Measurements from ENCODE around the gene VPS37C. TPM values are rescaled to one million over a fixed set of nuclear protein-coding genes. Genes with fewer than 3 reads are reported as not detected.

VPS37C gene
- total and polyA plus RNA-seq, 2 of the 13 experiments (the other 11 are each of a cell fraction or from before 2014, with no cell fraction given): 7.5 to 8.8 TPM

DNA sequence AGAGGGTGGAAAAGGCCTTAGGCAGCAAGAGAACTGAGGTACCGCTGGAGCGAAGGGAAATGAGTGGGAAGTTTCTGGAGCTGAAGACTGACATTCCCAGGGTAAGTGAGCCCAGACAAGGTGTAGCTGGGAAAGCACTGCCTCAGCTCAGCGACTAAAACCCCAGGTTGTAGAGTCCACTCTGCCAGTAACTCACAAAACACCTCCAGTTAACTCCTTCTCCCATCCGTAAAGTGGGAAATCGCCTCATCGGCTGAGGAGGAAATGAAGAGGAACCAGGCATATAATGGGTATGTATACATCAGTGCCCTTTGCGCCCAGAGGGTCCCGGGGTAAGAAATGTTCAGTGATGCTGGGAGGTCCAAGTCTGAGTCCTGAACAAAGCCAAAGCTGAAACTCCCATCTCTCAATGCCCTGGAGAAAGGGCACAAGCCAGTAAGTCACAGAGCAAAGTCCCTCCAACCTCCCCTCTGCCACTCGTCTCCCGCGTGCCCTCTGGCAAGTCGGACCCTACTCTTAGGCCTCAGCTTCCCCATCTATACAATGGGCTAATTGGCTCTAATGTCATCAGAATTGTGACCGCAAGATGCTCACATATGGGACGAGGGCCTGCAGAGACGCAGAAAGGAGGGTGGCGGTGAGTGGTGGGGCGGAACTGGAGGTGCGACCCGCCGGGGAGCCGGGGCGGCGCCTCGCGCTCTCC, 588 bp downstream of the VPS37C start (continued):
- no peak for TF ChIP-seq ZNF343 (CRISPR knock-in tag; IDR thresholded peaks at IDR 0.05)
- no peak for TF ChIP-seq PAWR (CRISPR knock-in tag; IDR thresholded peaks at IDR 0.05; ENCODE audit: borderline replicate concordance)
- TF ChIP-seq MEIS1 (CRISPR knock-in tag; IDR thresholded peaks at IDR 0.05; ENCODE audit: borderline replicate concordance): no peak
- no peak for TF ChIP-seq GTF2F1 (IDR thresholded peaks at IDR 0.05; ENCODE audit: low read length)
- no peak for TF ChIP-seq ZNF350 (CRISPR knock-in tag; IDR thresholded peaks at IDR 0.05; ENCODE audit: borderline replicate concordance, low read depth)
- TF ChIP-seq ZMYM4 (CRISPR knock-in tag; IDR thresholded peaks at IDR 0.05): 0 out of 2 replicates have a peak, but pooled peaks have one; percentile 40
- no peak for TF ChIP-seq NR2F2 (IDR thresholded peaks at IDR 0.05; ENCODE audit: borderline replicate concordance, low read depth)
- TF ChIP-seq, protein P1, sequence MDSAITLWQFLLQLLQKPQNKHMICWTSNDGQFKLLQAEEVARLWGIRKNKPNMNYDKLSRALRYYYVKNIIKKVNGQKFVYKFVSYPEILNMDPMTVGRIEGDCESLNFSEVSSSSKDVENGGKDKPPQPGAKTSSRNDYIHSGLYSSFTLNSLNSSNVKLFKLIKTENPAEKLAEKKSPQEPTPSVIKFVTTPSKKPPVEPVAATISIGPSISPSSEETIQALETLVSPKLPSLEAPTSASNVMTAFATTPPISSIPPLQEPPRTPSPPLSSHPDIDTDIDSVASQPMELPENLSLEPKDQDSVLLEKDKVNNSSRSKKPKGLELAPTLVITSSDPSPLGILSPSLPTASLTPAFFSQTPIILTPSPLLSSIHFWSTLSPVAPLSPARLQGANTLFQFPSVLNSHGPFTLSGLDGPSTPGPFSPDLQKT (CRISPR knock-in tag; IDR thresholded peaks at IDR 0.05; ENCODE audit: borderline replicate concordance): no peak
- TF ChIP-seq SYNCRIP (IDR thresholded peaks at IDR 0.05; ENCODE audit: insufficient read depth, low read depth, low read length): no peak
- TF ChIP-seq, protein P2, sequence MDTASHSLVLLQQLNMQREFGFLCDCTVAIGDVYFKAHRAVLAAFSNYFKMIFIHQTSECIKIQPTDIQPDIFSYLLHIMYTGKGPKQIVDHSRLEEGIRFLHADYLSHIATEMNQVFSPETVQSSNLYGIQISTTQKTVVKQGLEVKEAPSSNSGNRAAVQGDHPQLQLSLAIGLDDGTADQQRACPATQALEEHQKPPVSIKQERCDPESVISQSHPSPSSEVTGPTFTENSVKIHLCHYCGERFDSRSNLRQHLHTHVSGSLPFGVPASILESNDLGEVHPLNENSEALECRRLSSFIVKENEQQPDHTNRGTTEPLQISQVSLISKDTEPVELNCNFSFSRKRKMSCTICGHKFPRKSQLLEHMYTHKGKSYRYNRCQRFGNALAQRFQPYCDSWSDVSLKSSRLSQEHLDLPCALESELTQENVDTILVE (CRISPR knock-in tag; IDR thresholded peaks at IDR 0.05): no peak
- TF ChIP-seq, protein P3, sequence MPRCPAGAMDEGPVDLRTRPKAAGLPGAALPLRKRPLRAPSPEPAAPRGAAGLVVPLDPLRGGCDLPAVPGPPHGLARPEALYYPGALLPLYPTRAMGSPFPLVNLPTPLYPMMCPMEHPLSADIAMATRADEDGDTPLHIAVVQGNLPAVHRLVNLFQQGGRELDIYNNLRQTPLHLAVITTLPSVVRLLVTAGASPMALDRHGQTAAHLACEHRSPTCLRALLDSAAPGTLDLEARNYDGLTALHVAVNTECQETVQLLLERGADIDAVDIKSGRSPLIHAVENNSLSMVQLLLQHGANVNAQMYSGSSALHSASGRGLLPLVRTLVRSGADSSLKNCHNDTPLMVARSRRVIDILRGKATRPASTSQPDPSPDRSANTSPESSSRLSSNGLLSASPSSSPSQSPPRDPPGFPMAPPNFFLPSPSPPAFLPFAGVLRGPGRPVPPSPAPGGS (CRISPR knock-in tag; IDR thresholded peaks at IDR 0.05): no peak
- no peak; the same call in none of the 2 replicates for TF ChIP-seq BORCS8-MEF2B (CRISPR knock-in tag; IDR thresholded peaks at IDR 0.05)
- TF ChIP-seq, protein P4, sequence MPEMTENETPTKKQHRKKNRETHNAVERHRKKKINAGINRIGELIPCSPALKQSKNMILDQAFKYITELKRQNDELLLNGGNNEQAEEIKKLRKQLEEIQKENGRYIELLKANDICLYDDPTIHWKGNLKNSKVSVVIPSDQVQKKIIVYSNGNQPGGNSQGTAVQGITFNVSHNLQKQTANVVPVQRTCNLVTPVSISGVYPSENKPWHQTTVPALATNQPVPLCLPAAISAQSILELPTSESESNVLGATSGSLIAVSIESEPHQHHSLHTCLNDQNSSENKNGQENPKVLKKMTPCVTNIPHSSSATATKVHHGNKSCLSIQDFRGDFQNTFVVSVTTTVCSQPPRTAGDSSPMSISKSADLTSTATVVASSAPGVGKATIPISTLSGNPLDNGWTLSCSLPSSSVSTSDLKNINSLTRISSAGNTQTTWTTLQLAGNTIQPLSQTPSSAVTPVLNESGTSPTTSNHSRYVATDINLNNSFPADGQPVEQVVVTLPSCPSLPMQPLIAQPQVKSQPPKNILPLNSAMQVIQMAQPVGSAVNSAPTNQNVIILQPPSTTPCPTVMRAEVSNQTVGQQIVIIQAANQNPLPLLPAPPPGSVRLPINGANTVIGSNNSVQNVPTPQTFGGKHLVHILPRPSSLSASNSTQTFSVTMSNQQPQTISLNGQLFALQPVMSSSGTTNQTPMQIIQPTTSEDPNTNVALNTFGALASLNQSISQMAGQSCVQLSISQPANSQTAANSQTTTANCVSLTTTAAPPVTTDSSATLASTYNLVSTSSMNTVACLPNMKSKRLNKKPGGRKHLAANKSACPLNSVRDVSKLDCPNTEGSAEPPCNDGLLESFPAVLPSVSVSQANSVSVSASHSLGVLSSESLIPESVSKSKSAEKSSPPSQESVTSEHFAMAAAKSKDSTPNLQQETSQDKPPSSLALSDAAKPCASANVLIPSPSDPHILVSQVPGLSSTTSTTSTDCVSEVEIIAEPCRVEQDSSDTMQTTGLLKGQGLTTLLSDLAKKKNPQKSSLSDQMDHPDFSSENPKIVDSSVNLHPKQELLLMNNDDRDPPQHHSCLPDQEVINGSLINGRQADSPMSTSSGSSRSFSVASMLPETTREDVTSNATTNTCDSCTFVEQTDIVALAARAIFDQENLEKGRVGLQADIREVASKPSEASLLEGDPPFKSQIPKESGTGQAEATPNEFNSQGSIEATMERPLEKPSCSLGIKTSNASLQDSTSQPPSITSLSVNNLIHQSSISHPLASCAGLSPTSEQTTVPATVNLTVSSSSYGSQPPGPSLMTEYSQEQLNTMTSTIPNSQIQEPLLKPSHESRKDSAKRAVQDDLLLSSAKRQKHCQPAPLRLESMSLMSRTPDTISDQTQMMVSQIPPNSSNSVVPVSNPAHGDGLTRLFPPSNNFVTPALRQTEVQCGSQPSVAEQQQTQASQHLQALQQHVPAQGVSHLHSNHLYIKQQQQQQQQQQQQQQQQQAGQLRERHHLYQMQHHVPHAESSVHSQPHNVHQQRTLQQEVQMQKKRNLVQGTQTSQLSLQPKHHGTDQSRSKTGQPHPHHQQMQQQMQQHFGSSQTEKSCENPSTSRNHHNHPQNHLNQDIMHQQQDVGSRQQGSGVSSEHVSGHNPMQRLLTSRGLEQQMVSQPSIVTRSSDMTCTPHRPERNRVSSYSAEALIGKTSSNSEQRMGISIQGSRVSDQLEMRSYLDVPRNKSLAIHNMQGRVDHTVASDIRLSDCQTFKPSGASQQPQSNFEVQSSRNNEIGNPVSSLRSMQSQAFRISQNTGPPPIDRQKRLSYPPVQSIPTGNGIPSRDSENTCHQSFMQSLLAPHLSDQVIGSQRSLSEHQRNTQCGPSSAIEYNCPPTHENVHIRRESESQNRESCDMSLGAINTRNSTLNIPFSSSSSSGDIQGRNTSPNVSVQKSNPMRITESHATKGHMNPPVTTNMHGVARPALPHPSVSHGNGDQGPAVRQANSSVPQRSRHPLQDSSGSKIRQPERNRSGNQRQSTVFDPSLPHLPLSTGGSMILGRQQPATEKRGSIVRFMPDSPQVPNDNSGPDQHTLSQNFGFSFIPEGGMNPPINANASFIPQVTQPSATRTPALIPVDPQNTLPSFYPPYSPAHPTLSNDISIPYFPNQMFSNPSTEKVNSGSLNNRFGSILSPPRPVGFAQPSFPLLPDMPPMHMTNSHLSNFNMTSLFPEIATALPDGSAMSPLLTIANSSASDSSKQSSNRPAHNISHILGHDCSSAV (CRISPR knock-in tag; IDR thresholded peaks at IDR 0.05; ENCODE audit: borderline replicate concordance): no peak
- no peak for TF ChIP-seq U2AF1 (optimal IDR thresholded peaks at IDR 0.05; ENCODE audit: low read depth, low read length)
- no peak for TF ChIP-seq SNRNP70 (IDR thresholded peaks at IDR 0.05; ENCODE audit: low read depth, low read length)
- TF ChIP-seq, protein P5, sequence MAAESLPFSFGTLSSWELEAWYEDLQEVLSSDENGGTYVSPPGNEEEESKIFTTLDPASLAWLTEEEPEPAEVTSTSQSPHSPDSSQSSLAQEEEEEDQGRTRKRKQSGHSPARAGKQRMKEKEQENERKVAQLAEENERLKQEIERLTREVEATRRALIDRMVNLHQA (CRISPR knock-in tag; IDR thresholded peaks at IDR 0.05): no peak

Data from HepG2 (cell line).